ENCODE data around the gene TPM1.

GRCh38 chr15:63047792-63048114, 5.2 kb downstream of the TPM1 start:
- TF ChIP-seq CTCF (IDR thresholded peaks at IDR 0.05; ENCODE audit: poor library complexity) (no peak), EZH2 (IDR thresholded peaks at IDR 0.05; ENCODE audit: borderline replicate concordance) (no peak)
